ENCODE measurements around the gene B3GALNT2.
A peak's percentile ranks its signal among the peaks of the same experiment; 100 is the strongest.

Gene B3GALNT2

GRCh38 chr1:235470741-235471439 is 33.4 kb downstream of the B3GALNT2 start:
- TF ChIP-seq CREB1 (IDR thresholded peaks at IDR 0.05; ENCODE audit: low read depth) (no peak), EGR1 (IDR thresholded peaks at IDR 0.05) (no peak)

- TF ChIP-seq TCF12 (IDR thresholded peaks at IDR 0.05; ENCODE audit: low read depth): no peak
- TF ChIP-seq, protein P1, sequence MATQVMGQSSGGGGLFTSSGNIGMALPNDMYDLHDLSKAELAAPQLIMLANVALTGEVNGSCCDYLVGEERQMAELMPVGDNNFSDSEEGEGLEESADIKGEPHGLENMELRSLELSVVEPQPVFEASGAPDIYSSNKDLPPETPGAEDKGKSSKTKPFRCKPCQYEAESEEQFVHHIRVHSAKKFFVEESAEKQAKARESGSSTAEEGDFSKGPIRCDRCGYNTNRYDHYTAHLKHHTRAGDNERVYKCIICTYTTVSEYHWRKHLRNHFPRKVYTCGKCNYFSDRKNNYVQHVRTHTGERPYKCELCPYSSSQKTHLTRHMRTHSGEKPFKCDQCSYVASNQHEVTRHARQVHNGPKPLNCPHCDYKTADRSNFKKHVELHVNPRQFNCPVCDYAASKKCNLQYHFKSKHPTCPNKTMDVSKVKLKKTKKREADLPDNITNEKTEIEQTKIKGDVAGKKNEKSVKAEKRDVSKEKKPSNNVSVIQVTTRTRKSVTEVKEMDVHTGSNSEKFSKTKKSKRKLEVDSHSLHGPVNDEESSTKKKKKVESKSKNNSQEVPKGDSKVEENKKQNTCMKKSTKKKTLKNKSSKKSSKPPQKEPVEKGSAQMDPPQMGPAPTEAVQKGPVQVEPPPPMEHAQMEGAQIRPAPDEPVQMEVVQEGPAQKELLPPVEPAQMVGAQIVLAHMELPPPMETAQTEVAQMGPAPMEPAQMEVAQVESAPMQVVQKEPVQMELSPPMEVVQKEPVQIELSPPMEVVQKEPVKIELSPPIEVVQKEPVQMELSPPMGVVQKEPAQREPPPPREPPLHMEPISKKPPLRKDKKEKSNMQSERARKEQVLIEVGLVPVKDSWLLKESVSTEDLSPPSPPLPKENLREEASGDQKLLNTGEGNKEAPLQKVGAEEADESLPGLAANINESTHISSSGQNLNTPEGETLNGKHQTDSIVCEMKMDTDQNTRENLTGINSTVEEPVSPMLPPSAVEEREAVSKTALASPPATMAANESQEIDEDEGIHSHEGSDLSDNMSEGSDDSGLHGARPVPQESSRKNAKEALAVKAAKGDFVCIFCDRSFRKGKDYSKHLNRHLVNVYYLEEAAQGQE (IDR thresholded peaks at IDR 0.05; ENCODE audit: low read depth): no peak
- TF ChIP-seq USF1 (IDR thresholded peaks at IDR 0.05): no peak
- TF ChIP-seq TAF1 (IDR thresholded peaks at IDR 0.05; ENCODE audit: low read depth): no peak
- TF ChIP-seq CREB1 (IDR thresholded peaks at IDR 0.05; ENCODE audit: low read depth): no peak
- peak; percentile 82; the same call in 1 of the 2 replicates for TF ChIP-seq TEAD4 (IDR thresholded peaks at IDR 0.05)
- TF ChIP-seq EP300 (IDR thresholded peaks at IDR 0.05; ENCODE audit: borderline replicate concordance): peak; percentile 13; the same call in 1 of the 2 replicates
These were observed 35.3 kb downstream of the B3GALNT2 start for GRCh38 chr1:235468970-235469369.

- no peak for TF ChIP-seq TEAD4 (IDR thresholded peaks at IDR 0.05)
- no peak for TF ChIP-seq TAF1 (IDR thresholded peaks at IDR 0.05; ENCODE audit: low read depth)
- no peak for TF ChIP-seq NFIC (IDR thresholded peaks at IDR 0.05)
- no peak for TF ChIP-seq USF1 (IDR thresholded peaks at IDR 0.05)
- TF ChIP-seq RAD21 (IDR thresholded peaks at IDR 0.05; ENCODE audit: low read depth): no peak
- TF ChIP-seq CREB1 (IDR thresholded peaks at IDR 0.05; ENCODE audit: low read depth): no peak
- TF ChIP-seq, protein P1 (IDR thresholded peaks at IDR 0.05; ENCODE audit: low read depth): no peak
- no peak for TF ChIP-seq YY1 (IDR thresholded peaks at IDR 0.05; ENCODE audit: low read depth)
- no peak for TF ChIP-seq EP300 (IDR thresholded peaks at IDR 0.05; ENCODE audit: borderline replicate concordance)
- TF ChIP-seq FOXM1 (IDR thresholded peaks at IDR 0.05; ENCODE audit: borderline replicate concordance, low read depth): no peak
- no peak for TF ChIP-seq MAX (IDR thresholded peaks at IDR 0.05)
- TF ChIP-seq EGR1 (IDR thresholded peaks at IDR 0.05): no peak
- no peak for TF ChIP-seq ZBTB7A (IDR thresholded peaks at IDR 0.05; ENCODE audit: low read depth)
- no peak for TF ChIP-seq CEBPB (IDR thresholded peaks at IDR 0.05)
- TF ChIP-seq TCF12 (IDR thresholded peaks at IDR 0.05; ENCODE audit: low read depth): no peak
These were observed 36.2 kb downstream of the B3GALNT2 start for GRCh38 chr1:235468004-235468403.

DNA sequence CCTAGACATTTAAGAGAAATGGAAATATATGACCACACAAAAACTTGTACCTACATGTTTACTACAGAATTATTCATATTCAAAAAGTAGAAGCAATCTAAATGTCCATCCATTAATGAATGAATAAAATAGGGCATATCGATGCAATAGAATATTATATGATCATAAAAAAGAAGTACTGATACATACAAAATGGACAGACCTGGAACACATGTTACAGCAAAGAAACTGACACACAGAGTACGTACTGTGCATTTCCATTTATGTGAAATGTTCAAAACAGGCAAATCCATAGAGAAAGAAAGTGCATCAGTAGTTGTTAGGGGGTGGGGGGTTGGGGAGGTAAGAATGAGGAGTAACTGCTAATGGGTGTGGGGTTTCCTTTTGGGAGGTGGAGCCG is 39.2 kb downstream of the B3GALNT2 start:
- TF ChIP-seq USF1 (IDR thresholded peaks at IDR 0.05) (no peak), EGR1 (IDR thresholded peaks at IDR 0.05) (no peak), MAX (IDR thresholded peaks at IDR 0.05) (no peak), CREB1 (IDR thresholded peaks at IDR 0.05; ENCODE audit: low read depth) (no peak), NFIC (IDR thresholded peaks at IDR 0.05) (no peak), ZBTB7A (IDR thresholded peaks at IDR 0.05; ENCODE audit: low read depth) (no peak), TAF1 (IDR thresholded peaks at IDR 0.05; ENCODE audit: low read depth) (no peak), TCF12 (IDR thresholded peaks at IDR 0.05; ENCODE audit: low read depth) (no peak), CEBPB (IDR thresholded peaks at IDR 0.05) (no peak), FOXM1 (IDR thresholded peaks at IDR 0.05; ENCODE audit: borderline replicate concordance, low read depth) (no peak), YY1 (IDR thresholded peaks at IDR 0.05; ENCODE audit: low read depth) (no peak), RAD21 (IDR thresholded peaks at IDR 0.05; ENCODE audit: low read depth) (no peak), EP300 (IDR thresholded peaks at IDR 0.05; ENCODE audit: borderline replicate concordance) (no peak), TEAD4 (IDR thresholded peaks at IDR 0.05) (no peak)
- TF ChIP-seq, protein P1 (IDR thresholded peaks at IDR 0.05; ENCODE audit: low read depth): no peak

All from Ishikawa (cell line).